DOHH2 (cell line): ENCODE results near the gene PRRT1.

Experiments
- H3F3A ChIP-seq: fragments of 200-600 bp; sonication (generic), shearing (Covaris generic); 2 replicates; pipeline ENCODE4 v1.6.0; 2016; ENCODE audit warnings: antibody characterized with exemption, mild to moderate bottlenecking; ENCODE audit not compliant: control insufficient read depth, insufficient read depth
- H3K27ac ChIP-seq: fragments of 200-600 bp; sonication (generic); 2 replicates; pipeline ENCODE4 v1.5.1; 2014; ENCODE audit warnings: low read depth, mild to moderate bottlenecking, low read length, moderate library complexity
- H3K27me3 ChIP-seq: fragments of 200-600 bp; sonication (generic); 2 replicates; pipeline ENCODE4 v1.6.1; 2014; ENCODE audit warnings: mild to moderate bottlenecking, low read length, mixed read lengths; ENCODE audit not compliant: control insufficient read depth
- H3K36me3 ChIP-seq: fragments of 200-600 bp; sonication (generic); 2 replicates; pipeline ENCODE4 v1.6.1; 2014; ENCODE audit warnings: mild to moderate bottlenecking, low read length, moderate library complexity, mixed read lengths; ENCODE audit not compliant: control insufficient read depth
- H3K4me1 ChIP-seq: fragments of 200-600 bp; sonication (generic); 2 replicates; pipeline ENCODE4 v1.6.1; 2014; ENCODE audit warnings: mild to moderate bottlenecking, low read length, mixed read lengths; ENCODE audit not compliant: control insufficient read depth
- H3K4me2 ChIP-seq: fragments of 200-600 bp; sonication (generic); 2 replicates; pipeline ENCODE4 v1.6.0; 2014; ENCODE audit warnings: mild to moderate bottlenecking, low read length, moderate library complexity
- H3K4me3 ChIP-seq: fragments of 200-600 bp; sonication (generic); 2 replicates; pipeline ENCODE4 v1.5.1; 2014; ENCODE audit warnings: mild to moderate bottlenecking, low read length, mixed read lengths
- H3K79me2 ChIP-seq: fragments of 200-600 bp; sonication (generic); 2 replicates; pipeline ENCODE4 v1.6.1; 2014; ENCODE audit warnings: mild to moderate bottlenecking, low read length, mixed read lengths; ENCODE audit not compliant: control insufficient read depth
- H3K9me2 ChIP-seq: fragments of 200-600 bp; sonication (generic); replicated peaks from 2 replicates; pipeline ENCODE4 v1.6.1; 2014; ENCODE audit warnings: mild to moderate bottlenecking, low read length, mixed read lengths; ENCODE audit not compliant: control insufficient read depth
- H3K9me3 ChIP-seq: fragments of 200-600 bp; sonication (generic); 2 replicates; pipeline ENCODE4 v1.6.1; 2014; ENCODE audit warnings: antibody characterized with exemption, low read length, mixed read lengths; ENCODE audit not compliant: control insufficient read depth, insufficient read depth
- H4K20me1 ChIP-seq: fragments of 200-600 bp; sonication (generic); 2 replicates; pipeline ENCODE4 v1.6.0; 2014; ENCODE audit warnings: low read depth, mild to moderate bottlenecking, antibody characterized with exemption, low read length, moderate library complexity; ENCODE audit not compliant: control insufficient read depth, insufficient read depth
- CTCF ChIP-seq: fragments of 200-600 bp; sonication (generic); IDR thresholded peaks from one replicate; pipeline ENCODE4 v1.5.1; 2014; ENCODE audit warnings: antibody characterized with exemption, mild to moderate bottlenecking, low read depth, low read length; ENCODE audit not compliant: poor library complexity, severe bottlenecking
- EZH2phosphoT487 ChIP-seq: fragments of 200-600 bp; sonication (generic); IDR thresholded peaks from 2 replicates; pipeline ENCODE4 v1.6.1; 2017; ENCODE audit warnings: borderline replicate concordance, mild to moderate bottlenecking, antibody characterized with exemption, low read length, moderate library complexity, mixed read lengths

Gene PRRT1

GRCh38 chr6:32175322-32175710, 23.6 kb upstream of the PRRT1 start:
- peaks cover 15% of the 10 kb centered on the region for H3F3A ChIP-seq
- H3K36me3 ChIP-seq, result peaks cover 24% of the 10 kb centered on the region
- peak overlapping the region; percentile 99 for H3K4me2 ChIP-seq
- H3K4me1 ChIP-seq, result peaks cover 49% of the 10 kb centered on the region
- H4K20me1 ChIP-seq, result no peaks in the 10 kb centered on the region
- TF ChIP-seq CTCF, result no peak
- no peak for TF ChIP-seq EZH2phosphoT487
- H3K27ac ChIP-seq, result no peak overlapping the region; the same call in 1 of the 2 replicates
- H3K27me3 ChIP-seq, result no peaks in the 10 kb centered on the region
- H3K9me2 ChIP-seq, result no peaks in the 10 kb centered on the region
- peak overlapping the region; percentile 85 for H3K4me3 ChIP-seq
- H3K79me2 ChIP-seq, result peaks cover 48% of the 10 kb centered on the region
- no peaks in the 10 kb centered on the region for H3K9me3 ChIP-seq

GRCh38 chr6:32174416-32174815, 22.7 kb upstream of the PRRT1 start:
- peak overlapping the region; percentile 99 for H3K4me2 ChIP-seq
- H3K4me3 ChIP-seq, result peak overlapping the region; percentile 85
- no peaks in the 10 kb centered on the region for H3K27me3 ChIP-seq
- H3K9me2 ChIP-seq, result no peaks in the 10 kb centered on the region
- H3K36me3 ChIP-seq, result peaks cover 24% of the 10 kb centered on the region
- H3K79me2 ChIP-seq, result peaks cover 40% of the 10 kb centered on the region
- H3K4me1 ChIP-seq, result peaks cover 41% of the 10 kb centered on the region
- no peak for TF ChIP-seq CTCF
- no peak for TF ChIP-seq EZH2phosphoT487
- no peak overlapping the region for H3K27ac ChIP-seq
- no peaks in the 10 kb centered on the region for H4K20me1 ChIP-seq
- H3F3A ChIP-seq, result peaks cover 15% of the 10 kb centered on the region
- H3K9me3 ChIP-seq, result no peaks in the 10 kb centered on the region

DNA sequence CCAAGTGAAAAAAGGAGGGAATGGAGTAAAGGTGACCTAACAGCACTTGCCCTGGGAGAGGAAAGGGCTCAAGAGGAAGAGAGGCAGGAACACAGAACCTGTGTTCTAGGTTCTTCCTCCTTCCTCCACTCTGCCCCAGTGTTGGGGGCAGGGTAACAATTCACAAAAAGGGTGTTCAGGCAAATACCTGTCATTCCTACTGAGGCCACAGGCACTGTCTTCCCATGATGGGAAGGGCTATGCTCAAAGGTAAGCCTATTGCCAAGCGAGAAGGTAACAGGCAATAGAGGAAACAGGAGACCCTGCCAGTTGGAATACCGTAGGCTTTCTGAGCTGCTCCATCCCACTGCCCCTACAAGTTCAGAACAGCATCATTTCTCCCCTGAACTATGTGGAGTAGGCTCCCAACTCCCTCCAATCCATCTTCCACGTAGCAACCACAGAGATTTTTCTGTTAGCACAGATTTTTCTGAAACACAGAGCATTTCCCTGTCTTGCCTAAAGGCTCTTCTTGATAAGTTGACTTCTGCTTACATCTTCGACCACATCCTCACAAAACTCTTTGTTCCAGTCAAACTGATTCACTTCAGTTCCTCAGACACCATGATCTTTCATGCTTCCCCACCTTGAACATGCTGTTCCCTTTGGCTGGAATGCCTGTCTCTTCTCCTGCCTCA, 21.4 kb upstream of the PRRT1 start:
- H3K9me2 ChIP-seq, result no peaks in the 10 kb centered on the region
- H3K27me3 ChIP-seq, result no peaks in the 10 kb centered on the region
- H3K4me3 ChIP-seq, result no peak overlapping the region
- H4K20me1 ChIP-seq, result no peaks in the 10 kb centered on the region
- H3K4me2 ChIP-seq, result no peak overlapping the region
- H3K27ac ChIP-seq, result no peak overlapping the region
- H3F3A ChIP-seq, result peaks cover 15% of the 10 kb centered on the region
- TF ChIP-seq EZH2phosphoT487, result no peak
- no peak for TF ChIP-seq CTCF
- H3K9me3 ChIP-seq, result no peaks in the 10 kb centered on the region
- peaks cover 42% of the 10 kb centered on the region for H3K4me1 ChIP-seq
- peaks cover 24% of the 10 kb centered on the region for H3K36me3 ChIP-seq
- peaks cover 30% of the 10 kb centered on the region for H3K79me2 ChIP-seq
